NCI-H82 treated with DMSO at 0.1 percent for 48 hours (cell line): ENCODE results near the gene PDE12.
"Not testable (repeated sequence)": the region's sequence is repeated elsewhere in the genome, so short reads cannot be mapped to it uniquely, and the experiment has no call there.

Experiments used
- DNase-seq: peaks from one replicate; lab custom pipeline; 2025; ENCODE audit not compliant: unreplicated experiment; lab: John Stamatoyannopoulos, UW

Gene PDE12

DNA sequence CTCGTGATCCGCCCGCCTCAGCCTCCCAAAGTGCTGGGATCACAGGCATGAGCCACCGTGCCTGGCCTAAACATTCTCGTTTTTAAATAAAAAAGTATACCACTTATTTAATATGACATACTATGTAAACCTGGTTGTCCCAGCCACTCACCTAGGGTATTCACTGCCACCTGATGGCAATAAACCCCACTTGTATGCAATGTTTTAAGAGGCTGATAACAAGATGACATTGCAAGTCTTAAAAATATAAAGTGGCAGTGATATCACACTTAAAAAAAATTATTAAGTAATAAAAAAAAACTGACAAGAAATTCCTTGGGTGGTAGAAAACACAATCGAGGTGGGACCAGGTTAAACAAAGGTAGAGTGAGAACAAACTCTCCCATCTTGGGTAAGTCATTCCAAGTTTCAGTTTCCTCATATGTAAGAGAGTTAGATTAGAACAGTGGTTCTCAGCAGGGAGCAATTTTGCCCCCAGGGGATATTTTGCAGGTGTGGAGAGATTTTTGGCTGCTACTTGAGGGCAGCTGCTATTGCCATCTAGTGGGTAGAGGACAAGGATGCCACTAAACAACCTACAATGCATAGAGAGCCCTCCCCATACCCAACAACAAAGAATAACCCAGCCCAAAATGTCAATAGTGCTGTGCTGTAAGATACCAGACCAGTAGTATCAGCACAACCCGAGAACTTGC, 26.5 kb downstream of the PDE12 start:
- DNase-seq, result no peak

DNA sequence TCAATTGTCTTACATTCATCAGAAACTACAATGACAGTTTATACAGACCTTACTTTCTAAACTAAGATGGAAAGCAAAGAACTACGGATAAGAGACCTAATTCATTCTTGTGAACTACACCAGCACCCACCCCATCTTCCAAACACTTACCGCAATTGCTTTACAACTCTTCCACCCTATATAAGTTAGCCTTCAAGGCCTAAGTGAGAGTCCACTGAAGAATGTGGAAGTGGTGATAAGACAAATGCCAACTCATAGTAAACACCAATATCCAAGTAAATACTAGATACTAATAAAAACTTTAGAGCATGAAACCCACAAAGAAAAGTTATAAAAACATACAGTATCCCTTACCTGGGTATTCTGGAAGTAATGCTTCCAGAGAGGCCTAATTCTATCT, 27.5 kb downstream of the PDE12 start:
- DNase-seq, result no peak

DNA sequence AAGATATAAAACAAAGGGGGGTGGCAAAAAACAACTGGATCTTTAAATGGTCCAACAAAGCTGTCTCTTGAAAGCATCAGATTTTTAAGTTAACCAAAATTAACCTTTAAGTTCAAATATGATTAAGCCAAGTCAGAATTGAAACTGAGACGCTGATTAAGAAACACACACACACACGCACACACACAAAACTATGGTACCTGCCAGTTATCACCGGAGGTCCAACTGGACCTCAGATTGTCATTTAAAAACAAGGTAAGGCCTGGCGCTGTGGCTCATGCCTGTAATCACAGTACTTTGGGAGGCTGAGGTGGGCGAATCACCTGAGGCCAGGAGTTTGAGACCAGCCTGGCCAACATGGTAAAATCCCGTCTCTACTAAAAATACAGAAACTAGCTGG, 30.7 kb downstream of the PDE12 start:
- no peak for DNase-seq

DNA sequence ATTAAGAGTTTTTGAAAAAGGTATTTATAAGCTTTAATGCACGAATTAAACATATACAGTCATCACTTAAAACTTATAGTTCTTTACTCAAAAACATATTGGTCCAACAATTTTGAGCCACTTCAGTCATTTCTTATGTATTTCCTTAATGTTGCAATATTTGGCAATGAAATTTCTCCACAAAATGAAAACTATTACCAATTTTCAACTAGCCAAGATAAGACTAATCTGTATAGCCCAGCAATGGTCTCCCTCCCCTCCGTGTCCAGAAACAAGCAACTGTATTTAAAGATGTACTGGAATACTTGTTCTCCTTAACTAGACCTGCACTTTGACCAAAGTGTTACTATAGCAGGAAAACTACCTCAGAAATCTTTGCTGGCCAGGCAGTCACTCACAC, 31.8 kb downstream of the PDE12 start:
- no peak for DNase-seq

DNA sequence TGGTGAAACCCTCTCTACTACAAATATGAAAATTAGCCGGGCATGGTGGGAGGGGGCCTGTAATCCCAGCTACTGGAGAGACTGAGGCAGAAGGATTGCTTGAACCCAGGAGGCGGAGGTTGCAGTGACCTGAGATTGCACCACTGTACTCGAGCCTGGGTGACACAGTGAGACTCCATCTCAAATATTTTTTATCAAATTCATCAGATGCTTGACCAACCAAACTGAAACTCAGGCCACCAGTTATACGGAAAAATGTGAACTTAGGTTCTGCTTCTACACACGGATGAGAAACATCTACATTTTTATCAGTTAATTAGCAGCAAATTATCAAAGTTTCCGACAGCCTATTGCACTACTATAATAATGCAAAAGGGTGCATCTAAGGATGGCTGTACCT, 36.2 kb downstream of the PDE12 start:
- DNase-seq, result no peak

DNA sequence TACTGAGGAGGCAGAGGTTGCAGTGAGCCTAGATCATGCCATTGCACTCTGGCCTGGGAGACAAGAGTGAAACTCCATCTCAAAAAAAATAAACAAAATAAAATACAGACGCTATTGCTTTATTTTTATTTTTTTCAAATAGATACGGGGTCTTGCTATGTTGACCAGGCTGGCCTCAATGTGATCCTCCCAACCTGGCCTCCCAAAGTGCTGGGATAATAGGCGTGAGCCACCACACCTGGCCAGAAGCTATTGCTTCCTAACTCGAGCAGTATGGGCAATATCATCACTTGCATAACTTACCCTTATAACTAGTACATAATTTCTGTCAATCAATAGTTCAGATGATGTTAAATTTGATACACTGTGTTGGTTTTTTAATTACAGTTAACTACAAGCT, 38.1 kb downstream of the PDE12 start:
- DNase-seq, result no peak

DNA sequence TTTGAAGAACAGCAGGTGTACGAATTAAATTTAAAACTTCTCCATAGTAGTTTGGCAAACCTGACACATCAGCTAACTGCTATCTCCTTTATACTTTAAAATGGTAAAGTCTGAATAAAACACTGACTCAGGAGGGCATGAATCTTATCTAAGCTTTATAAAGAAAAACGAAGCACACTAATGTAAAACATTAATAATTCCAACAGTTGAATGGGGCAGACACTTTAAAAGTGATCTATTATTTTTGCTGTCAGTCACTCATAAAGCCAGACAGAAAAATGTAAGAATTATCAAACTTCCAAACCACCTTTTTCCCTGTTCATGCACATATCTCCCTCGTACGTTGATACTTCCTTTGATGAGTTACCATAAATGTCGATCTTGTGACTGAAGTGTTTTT, 38.5 kb downstream of the PDE12 start:
- no peak for DNase-seq

DNA sequence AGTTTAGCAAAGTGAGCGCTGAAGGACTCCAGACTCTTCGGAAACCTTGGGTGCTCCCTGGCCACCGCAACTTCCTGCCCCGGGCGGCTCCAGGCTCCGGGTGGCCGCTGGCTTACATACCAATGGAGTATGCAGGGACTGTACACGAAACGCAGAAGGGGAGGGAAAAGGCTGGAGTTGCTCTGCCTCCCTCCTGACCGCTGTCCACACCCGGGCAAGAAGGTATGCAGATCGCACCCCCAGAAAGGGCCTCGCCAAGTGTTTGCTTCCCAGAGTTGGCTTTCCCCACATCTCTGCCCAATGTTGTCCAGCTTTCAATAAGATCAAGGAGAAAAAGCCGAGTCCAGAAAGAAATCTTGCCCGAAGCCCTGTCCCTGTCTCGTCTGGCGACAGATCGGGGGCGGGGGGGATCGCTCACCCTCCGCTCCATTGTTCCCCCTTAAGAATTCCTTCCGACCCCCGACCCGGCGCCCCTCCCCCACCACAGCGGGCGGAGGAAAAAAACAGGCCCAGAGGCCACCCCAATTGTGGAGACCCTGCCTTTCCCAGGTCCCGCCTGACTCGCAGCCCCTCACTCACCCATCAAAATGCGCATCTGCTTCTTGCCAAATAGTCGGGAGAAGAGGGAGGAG, 40.5 kb downstream of the PDE12 start:
- peak; percentile 11 for DNase-seq

DNA sequence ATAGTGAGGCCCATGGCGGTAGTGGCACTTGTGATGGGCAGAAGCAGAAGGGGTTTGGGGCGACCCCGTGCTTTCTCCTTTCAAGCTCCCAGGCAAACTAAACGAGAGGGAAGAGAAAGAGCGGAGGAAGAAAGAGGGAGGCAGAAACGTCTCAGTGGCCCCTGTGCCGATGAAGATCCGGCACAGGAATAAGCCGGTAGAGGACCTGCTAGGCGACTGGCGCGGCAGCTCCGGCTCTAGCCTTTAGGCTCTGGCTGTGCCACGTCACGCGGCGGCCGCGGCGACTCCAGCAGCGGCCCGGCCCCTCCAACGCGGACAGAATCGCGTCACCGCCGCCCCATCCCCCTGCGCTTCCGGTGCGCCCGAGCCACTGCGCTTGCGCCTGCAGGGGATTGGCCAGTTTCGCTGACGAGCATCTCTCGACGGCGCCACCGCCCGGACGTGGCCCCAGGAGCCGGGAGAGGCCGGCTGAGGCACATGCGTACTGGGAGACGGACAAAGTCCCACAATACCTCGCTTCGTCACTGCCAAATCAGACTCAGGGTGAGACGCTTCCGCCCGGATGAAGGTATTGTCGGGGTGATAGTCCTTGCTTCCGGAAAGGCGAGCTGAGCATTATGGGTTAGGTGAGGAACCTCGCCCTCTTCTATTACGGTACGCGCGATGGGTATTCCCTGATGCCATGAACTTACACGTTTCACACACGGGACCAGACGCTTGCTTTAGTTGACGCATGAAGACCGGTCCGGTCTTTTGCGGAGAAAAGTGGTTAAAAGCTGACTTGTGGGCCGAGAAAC, 41.3 kb downstream of the PDE12 start, which contains the start of gene ARF4:
Gene ARF4 (minus strand): TSS at position 218 of the 797 bp plus-strand sequence. CDS start 204 bp downstream, at position 14.
- DNase-seq, result peak; percentile 96

DNA sequence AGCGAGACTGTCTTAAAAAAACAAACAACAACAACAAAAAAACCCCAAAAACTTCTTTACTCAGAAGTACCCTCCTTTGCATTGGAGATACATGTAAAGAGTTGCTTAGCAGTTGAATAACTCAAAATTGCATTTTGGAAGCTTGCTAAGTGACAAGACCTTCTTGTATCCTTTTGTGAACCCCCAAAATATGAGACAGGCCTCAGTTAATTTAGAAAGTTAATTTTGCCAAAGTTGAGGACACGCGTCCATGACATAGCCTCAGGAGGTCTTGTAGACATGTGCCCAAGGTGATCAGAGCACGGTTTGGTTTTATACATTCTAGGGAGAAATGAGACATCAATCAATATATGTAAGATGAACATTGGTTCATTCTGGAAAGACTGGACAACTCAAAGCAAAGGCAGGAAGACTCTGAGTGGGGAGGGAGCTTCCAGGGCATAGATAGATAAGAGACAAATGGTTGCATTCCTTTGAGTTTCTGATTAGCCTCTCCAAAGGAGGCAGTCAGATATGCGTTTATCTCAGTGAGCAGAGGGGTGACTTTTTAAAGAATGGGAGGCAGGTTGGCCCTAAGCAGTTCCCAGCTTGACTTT, 42.8 kb downstream of the PDE12 start:
- no peak for DNase-seq

DNA sequence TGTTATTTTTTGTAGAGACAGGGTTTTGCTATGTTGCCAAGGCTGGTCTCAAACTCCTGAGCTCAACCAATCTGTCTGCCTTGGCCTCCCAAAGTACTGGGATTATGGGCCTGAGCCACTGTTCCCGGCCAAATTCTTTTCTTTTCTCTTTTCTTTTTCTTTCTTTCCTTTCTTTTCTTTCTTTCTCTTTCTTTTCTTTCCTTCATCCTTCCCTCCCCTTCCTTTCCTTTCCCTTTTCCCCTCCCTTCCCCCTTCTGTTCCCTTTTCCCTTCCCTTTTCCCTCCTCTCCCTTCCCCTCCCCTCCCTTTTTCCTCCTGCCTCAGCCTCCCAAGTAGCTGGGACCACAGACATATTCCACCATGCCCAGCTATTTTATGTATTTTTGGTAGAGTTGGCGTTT, 44.1 kb downstream of the PDE12 start:
- no peak for DNase-seq

DNA sequence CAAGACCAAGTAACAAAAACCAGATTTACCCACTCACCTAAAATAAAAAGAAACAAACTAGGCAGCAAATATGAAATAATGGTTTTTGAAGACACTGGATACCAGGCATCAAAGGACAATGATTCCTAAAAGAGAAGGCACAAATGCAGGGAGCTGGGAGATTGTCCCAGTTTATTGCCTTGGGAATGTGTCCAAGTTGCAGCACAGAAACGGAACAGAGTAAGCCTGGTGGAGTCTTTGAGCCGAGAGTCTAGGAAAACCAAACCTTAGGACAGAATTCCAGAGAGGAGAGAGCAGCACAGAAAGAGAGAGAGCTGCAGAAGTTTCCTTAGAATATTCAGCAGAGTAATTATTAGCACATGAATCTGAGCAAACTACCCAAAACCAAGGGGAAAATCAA, 48.9 kb downstream of the PDE12 start:
- DNase-seq, result no peak

DNA sequence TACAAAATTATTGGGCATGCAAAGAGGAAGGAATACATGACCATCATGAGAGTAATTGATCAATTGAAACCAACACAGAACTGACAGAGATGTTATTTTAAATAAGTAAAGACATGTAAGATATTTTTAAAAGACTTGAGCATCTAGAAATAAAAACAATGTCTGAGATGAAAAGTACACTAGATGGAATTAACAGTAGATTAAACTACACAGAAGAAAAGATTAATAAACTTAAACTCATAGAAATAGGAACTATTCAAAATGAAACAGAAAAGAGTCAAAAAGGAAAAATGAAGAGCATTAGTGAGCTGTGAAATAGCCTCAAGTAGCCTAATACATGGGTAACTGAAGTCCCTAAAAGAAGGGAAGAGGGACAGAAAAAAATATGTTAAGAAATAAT, 49.6 kb downstream of the PDE12 start:
- no peak for DNase-seq

DNA sequence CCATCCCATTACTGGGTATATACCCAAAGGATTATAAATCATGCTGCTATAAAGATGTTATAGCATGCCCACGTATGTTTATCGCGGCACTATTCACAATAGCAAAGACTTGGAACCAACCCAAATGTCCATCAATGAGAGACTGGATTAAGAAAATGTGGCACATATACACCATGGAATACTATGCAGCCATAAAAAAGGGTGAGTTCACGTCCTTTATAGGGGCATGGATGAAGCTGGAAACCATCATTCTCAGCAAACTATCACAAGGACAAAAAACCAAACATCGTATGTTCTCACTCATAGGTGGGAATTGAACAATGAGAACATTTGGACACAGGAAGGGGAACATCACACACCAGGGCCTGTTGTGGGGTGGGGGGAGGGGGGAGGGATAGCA, 55.8 kb downstream of the PDE12 start:
- DNase-seq, result not testable (repeated sequence)

DNA sequence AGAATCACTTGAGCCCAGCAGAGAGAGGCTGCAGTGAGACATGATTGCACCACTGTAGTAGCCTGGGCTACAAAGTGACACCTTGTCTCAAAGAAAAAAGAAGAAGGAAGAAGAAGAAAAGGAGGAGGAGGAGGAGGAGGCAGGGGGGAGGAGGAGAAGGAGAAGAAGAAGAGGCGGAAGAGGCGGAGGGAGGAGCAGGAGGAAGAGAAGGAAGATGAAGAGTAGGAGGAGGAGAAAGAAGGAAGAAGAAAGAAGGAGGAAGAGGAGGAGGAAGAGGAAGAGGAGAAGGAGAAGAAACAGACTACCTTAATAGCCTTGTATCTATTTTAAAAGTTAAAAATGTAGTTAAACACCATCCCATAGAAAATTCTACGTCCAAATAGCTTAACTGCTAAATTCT, 60.2 kb downstream of the PDE12 start:
- DNase-seq, result no peak
